Measurements from ENCODE around the gene BCKDHA.

The BCKDHA gene

GRCh38 chr19:41355802-41356201, 41.8 kb upstream of the BCKDHA start:
- Histone ChIP-seq H3K4me3 (ENCODE audit: low read length) (no peak overlapping the region), H3K36me3 (ENCODE audit: control insufficient read depth, insufficient read depth, low read length) (no peaks in the 10 kb centered on the region), H3K9me3 (ENCODE audit: control insufficient read depth, insufficient read depth, low read length) (no peaks in the 10 kb centered on the region), H3K27ac (ENCODE audit: low read length) (no peak overlapping the region), H3K4me1 (ENCODE audit: control insufficient read depth, insufficient read depth, low read length) (peaks cover 1% of the 10 kb centered on the region; the same call in 1 of the 2 replicates), H3K27me3 (ENCODE audit: control insufficient read depth, insufficient read depth, low read length) (peaks cover 13% of the 10 kb centered on the region)
- no CpG with 5 or more reads among the region's 3 CpGs for WGBS (ENCODE audit: insufficient coverage, insufficient read length)
- DNase-seq (ENCODE audit: low read depth, low spot score) = no peak

- H3K4me3 ChIP-seq (ENCODE audit: low read length) = no peak overlapping the region
- DNase-seq (ENCODE audit: low read depth, low spot score) = no peak
- H3K27ac ChIP-seq (ENCODE audit: low read length) = no peak overlapping the region
- peaks cover 2% of the 10 kb centered on the region for H3K27me3 ChIP-seq (ENCODE audit: control insufficient read depth, insufficient read depth, low read length)
- H3K36me3 ChIP-seq (ENCODE audit: control insufficient read depth, insufficient read depth, low read length) = no peaks in the 10 kb centered on the region
- H3K9me3 ChIP-seq (ENCODE audit: control insufficient read depth, insufficient read depth, low read length) = no peaks in the 10 kb centered on the region
- WGBS (ENCODE audit: insufficient coverage, insufficient read length) = no CpG with 5 or more reads among the region's 11 CpGs
- peaks cover 1% of the 10 kb centered on the region; the same call in 1 of the 2 replicates for H3K4me1 ChIP-seq (ENCODE audit: control insufficient read depth, insufficient read depth, low read length)
Observed at GRCh38 chr19:41356984-41357739, 40.5 kb upstream of the BCKDHA start.

- H3K27ac ChIP-seq (ENCODE audit: low read length) = no peak overlapping the region
- WGBS (ENCODE audit: insufficient coverage, insufficient read length) = no CpG with 5 or more reads among the region's 13 CpGs
- H3K9me3 ChIP-seq (ENCODE audit: control insufficient read depth, insufficient read depth, low read length) = no peaks in the 10 kb centered on the region
- H3K36me3 ChIP-seq (ENCODE audit: control insufficient read depth, insufficient read depth, low read length) = no peaks in the 10 kb centered on the region
- no peaks in the 10 kb centered on the region for H3K27me3 ChIP-seq (ENCODE audit: control insufficient read depth, insufficient read depth, low read length)
- no peak for DNase-seq (ENCODE audit: low read depth, low spot score)
- no peak overlapping the region for H3K4me3 ChIP-seq (ENCODE audit: low read length)
- peaks cover 1% of the 10 kb centered on the region; the same call in 1 of the 2 replicates for H3K4me1 ChIP-seq (ENCODE audit: control insufficient read depth, insufficient read depth, low read length)
Observed at GRCh38 chr19:41357746-41358145, 39.9 kb upstream of the BCKDHA start.

GRCh38 chr19:41359741-41360140, 37.9 kb upstream of the BCKDHA start:
- Histone ChIP-seq H3K4me1 (ENCODE audit: control insufficient read depth, insufficient read depth, low read length) (peaks cover under 1% of the 10 kb centered on the region; the same call in 1 of the 2 replicates), H3K4me3 (ENCODE audit: low read length) (no peak overlapping the region), H3K36me3 (ENCODE audit: control insufficient read depth, insufficient read depth, low read length) (no peaks in the 10 kb centered on the region), H3K9me3 (ENCODE audit: control insufficient read depth, insufficient read depth, low read length) (no peaks in the 10 kb centered on the region), H3K27ac (ENCODE audit: low read length) (no peak overlapping the region), H3K27me3 (ENCODE audit: control insufficient read depth, insufficient read depth, low read length) (no peaks in the 10 kb centered on the region)
- WGBS (ENCODE audit: insufficient coverage, insufficient read length) = no CpG with 5 or more reads among the region's 1 CpG
- DNase-seq (ENCODE audit: low read depth, low spot score) = no peak

GRCh38 chr19:41362143-41362847, 35.3 kb upstream of the BCKDHA start:
- no peak for DNase-seq (ENCODE audit: low read depth, low spot score)
- no peak overlapping the region for H3K4me3 ChIP-seq (ENCODE audit: low read length)
- no peaks in the 10 kb centered on the region for H3K36me3 ChIP-seq (ENCODE audit: control insufficient read depth, insufficient read depth, low read length)
- no peak overlapping the region for H3K27ac ChIP-seq (ENCODE audit: low read length)
- WGBS (ENCODE audit: insufficient coverage, insufficient read length) = no CpG with 5 or more reads among the region's 10 CpGs
- no peaks in the 10 kb centered on the region for H3K9me3 ChIP-seq (ENCODE audit: control insufficient read depth, insufficient read depth, low read length)
- H3K27me3 ChIP-seq (ENCODE audit: control insufficient read depth, insufficient read depth, low read length) = no peaks in the 10 kb centered on the region
- no peaks in the 10 kb centered on the region for H3K4me1 ChIP-seq (ENCODE audit: control insufficient read depth, insufficient read depth, low read length)

- no CpG with 5 or more reads among the region's 6 CpGs for WGBS (ENCODE audit: insufficient coverage, insufficient read length)
- Histone ChIP-seq H3K4me1 (ENCODE audit: control insufficient read depth, insufficient read depth, low read length) (no peaks in the 10 kb centered on the region), H3K4me3 (ENCODE audit: low read length) (peak overlapping the region; percentile 14; the same call in 1 of the 2 replicates), H3K9me3 (ENCODE audit: control insufficient read depth, insufficient read depth, low read length) (no peaks in the 10 kb centered on the region), H3K27ac (ENCODE audit: low read length) (no peak overlapping the region), H3K36me3 (ENCODE audit: control insufficient read depth, insufficient read depth, low read length) (no peaks in the 10 kb centered on the region), H3K27me3 (ENCODE audit: control insufficient read depth, insufficient read depth, low read length) (no peaks in the 10 kb centered on the region)
- DNase-seq (ENCODE audit: low read depth, low spot score) = no peak
Observed at GRCh38 chr19:41363371-41363752, 34.3 kb upstream of the BCKDHA start.

GRCh38 chr19:41363753-41364523, 33.7 kb upstream of the BCKDHA start, which contains the start of gene B9D2:
TSS of gene B9D2 (minus strand) at chr19:41364149. CDS start at chr19:41363519, 630 bp downstream.
- Histone ChIP-seq H3K4me3 (ENCODE audit: low read length) (peak within 1 kb of the TSS; percentile 71; the same call in 1 of the 2 replicates), H3K27ac (ENCODE audit: low read length) (no peak within 1 kb of the TSS), H3K27me3 (ENCODE audit: control insufficient read depth, insufficient read depth, low read length) (no peaks in the 10 kb centered on the region), H3K4me1 (ENCODE audit: control insufficient read depth, insufficient read depth, low read length) (no peaks in the 10 kb centered on the region), H3K9me3 (ENCODE audit: control insufficient read depth, insufficient read depth, low read length) (no peaks in the 10 kb centered on the region), H3K36me3 (ENCODE audit: control insufficient read depth, insufficient read depth, low read length) (no peaks in the 10 kb centered on the region)
- peak; percentile 97 for DNase-seq (ENCODE audit: low read depth, low spot score)
- no CpG with 5 or more reads among the region's 56 CpGs for WGBS (ENCODE audit: insufficient coverage, insufficient read length)

GRCh38 chr19:41364524-41365391, 32.9 kb upstream of the BCKDHA start:
- Histone ChIP-seq H3K4me3 (ENCODE audit: low read length) (peak overlapping the region; percentile 51; the same call in 1 of the 2 replicates), H3K9me3 (ENCODE audit: control insufficient read depth, insufficient read depth, low read length) (no peaks in the 10 kb centered on the region), H3K36me3 (ENCODE audit: control insufficient read depth, insufficient read depth, low read length) (no peaks in the 10 kb centered on the region), H3K27ac (ENCODE audit: low read length) (no peak overlapping the region), H3K27me3 (ENCODE audit: control insufficient read depth, insufficient read depth, low read length) (no peaks in the 10 kb centered on the region), H3K4me1 (ENCODE audit: control insufficient read depth, insufficient read depth, low read length) (no peaks in the 10 kb centered on the region)
- DNase-seq (ENCODE audit: low read depth, low spot score) = no peak
- WGBS (ENCODE audit: insufficient coverage, insufficient read length) = no CpG with 5 or more reads among the region's 14 CpGs

- no peaks in the 10 kb centered on the region for H3K4me1 ChIP-seq (ENCODE audit: control insufficient read depth, insufficient read depth, low read length)
Observed at GRCh38 chr19:41366089-41366488, 31.5 kb upstream of the BCKDHA start.

More at GRCh38 chr19:41366089-41366488, 31.5 kb upstream of the BCKDHA start:
- WGBS (ENCODE audit: insufficient coverage, insufficient read length) = no CpG with 5 or more reads among the region's 1 CpG
- Histone ChIP-seq H3K27me3 (ENCODE audit: control insufficient read depth, insufficient read depth, low read length) (no peaks in the 10 kb centered on the region), H3K36me3 (ENCODE audit: control insufficient read depth, insufficient read depth, low read length) (no peaks in the 10 kb centered on the region), H3K9me3 (ENCODE audit: control insufficient read depth, insufficient read depth, low read length) (no peaks in the 10 kb centered on the region), H3K4me3 (ENCODE audit: low read length) (no peak overlapping the region), H3K27ac (ENCODE audit: low read length) (no peak overlapping the region)
- no peak for DNase-seq (ENCODE audit: low read depth, low spot score)
